CD4-positive, CD25-positive, alpha-beta regulatory T cell (primary cell): ENCODE measurements around the gene F2R. TPM values are rescaled to one million over a fixed set of nuclear protein-coding genes. Genes with fewer than 3 reads are reported as not detected.

ENCODE experiments used
- ATAC-seq, 2 donors: fragments of 150-1000 bp; cut with Tn5 transposase; one replicate each; pipeline ENCODE4 v1.10.0; 2021; ENCODE audit warnings: low read depth in 2 of 2, moderate number of reproducible peaks in 2 of 2, moderate library complexity in 1 of 2
- DNase-seq, 3 donors: peaks; one replicate each; pipeline versions ENCODE4 v3.0.0 to v3.0.0-alpha.2; 2012 to 2022; ENCODE audit warnings: mixed read lengths in 1 of 3
- H3K27ac ChIP-seq: one replicate; pipeline ENCODE4 v1.7.0; 2013; ENCODE audit warnings: mild to moderate bottlenecking, low read length; ENCODE audit not compliant: insufficient read depth, poor library complexity, severe bottlenecking
- H3K27me3 ChIP-seq: one replicate; pipeline ENCODE4 v1.7.0; 2013; ENCODE audit warnings: low read length; ENCODE audit not compliant: control insufficient read depth, insufficient read depth
- H3K36me3 ChIP-seq: one replicate; pipeline ENCODE4 v1.7.0; 2013; ENCODE audit warnings: mild to moderate bottlenecking, low read length, moderate library complexity; ENCODE audit not compliant: control insufficient read depth, insufficient read depth
- H3K4me1 ChIP-seq: 2 replicates; pipeline ENCODE4 v1.7.0; 2013; ENCODE audit warnings: mild to moderate bottlenecking, low read length; ENCODE audit not compliant: insufficient read depth, control insufficient read depth, poor library complexity, severe bottlenecking
- H3K4me3 ChIP-seq: one replicate; pipeline ENCODE4 v1.7.0; 2013; ENCODE audit warnings: low read depth, mild to moderate bottlenecking, low read length, moderate library complexity
- H3K9me3 ChIP-seq, 2 experiments: 1 replicate in 1 of 2; 2 replicates in 1 of 2; pipeline ENCODE4 v1.7.0; 2013; ENCODE audit warnings: low read length in 2 of 2, mild to moderate bottlenecking in 1 of 2, moderate library complexity in 1 of 2; ENCODE audit not compliant: control insufficient read depth in 2 of 2
- H3K27ac Mint-ChIP-seq, 3 donors: one replicate each; pipeline ENCODE4 v1.8.0; 2020 to 2022; ENCODE audit warnings: mild to moderate bottlenecking in 3 of 3, mixed read lengths in 3 of 3, moderate library complexity in 2 of 3
- H3K27me3 Mint-ChIP-seq: one replicate; pipeline ENCODE4 v1.8.0; 2022; ENCODE audit warnings: mild to moderate bottlenecking, mixed read lengths
- H3K36me3 Mint-ChIP-seq: one replicate; pipeline ENCODE4 v1.8.0; 2020; ENCODE audit warnings: mixed read lengths
- H3K4me1 Mint-ChIP-seq, 4 donors: one replicate each; pipeline ENCODE4 v1.8.0; 2020 to 2022; ENCODE audit warnings: mixed read lengths in 4 of 4, mild to moderate bottlenecking in 1 of 4
- H3K4me3 Mint-ChIP-seq, 4 donors: one replicate each; pipeline ENCODE4 v1.8.0; 2020 to 2022; ENCODE audit warnings: mild to moderate bottlenecking in 4 of 4, mixed read lengths in 4 of 4, moderate library complexity in 3 of 4
- H3K9me3 Mint-ChIP-seq, 7 donors: one replicate each; pipeline ENCODE4 v1.8.0; 2020 to 2022; ENCODE audit warnings: mixed read lengths in 7 of 7, mild to moderate bottlenecking in 3 of 7, moderate library complexity in 2 of 7
- polyA plus RNA-seq, 4 donors: library from polyadenylated mRNA; unstranded; fragments of 300-500 nt; fragmentation: Illumina TruSeq; gene quantifications; one replicate each; pipeline ENCODE4 v1.2.3, GENCODE V29; 2021
- total RNA-seq: library from RNA; stranded (reverse); gene quantifications from one replicate; pipeline ENCODE4 v1.2.3, GENCODE V29; 2022

F2R gene
- total RNA-seq (6.8 TPM), polyA plus RNA-seq (1 to 10 TPM; 2.1 to 2.8 (median 2.7) TPM)

DNA sequence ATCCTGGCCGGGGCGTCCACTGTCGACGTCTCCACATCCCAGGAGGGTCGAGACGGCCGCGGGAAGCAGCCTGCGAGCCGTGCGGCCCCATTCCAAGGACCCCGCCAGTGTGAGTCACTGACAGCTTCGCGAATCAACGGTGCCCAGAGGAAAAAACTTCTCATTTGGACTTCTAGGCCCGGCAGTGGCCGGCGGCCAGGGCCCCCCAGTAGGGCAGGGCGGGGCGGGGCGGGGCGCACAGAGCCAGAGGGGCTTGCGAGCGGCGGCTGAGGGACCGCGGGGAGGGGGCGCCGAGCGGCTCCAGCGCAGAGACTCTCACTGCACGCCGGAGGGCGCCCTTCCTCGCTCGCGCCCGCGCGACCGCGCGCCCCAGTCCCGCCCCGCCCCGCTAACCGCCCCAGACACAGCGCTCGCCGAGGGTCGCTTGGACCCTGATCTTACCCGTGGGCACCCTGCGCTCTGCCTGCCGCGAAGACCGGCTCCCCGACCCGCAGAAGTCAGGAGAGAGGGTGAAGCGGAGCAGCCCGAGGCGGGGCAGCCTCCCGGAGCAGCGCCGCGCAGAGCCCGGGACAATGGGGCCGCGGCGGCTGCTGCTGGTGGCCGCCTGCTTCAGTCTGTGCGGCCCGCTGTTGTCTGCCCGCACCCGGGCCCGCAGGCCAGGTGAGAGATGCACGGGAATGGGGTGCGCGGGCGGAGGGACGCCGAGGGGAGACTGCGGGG is at the start of gene F2R:
TSS of gene F2R (plus strand) at position 391 of the 720 bp plus-strand sequence. CDS start at position 573, 182 bp downstream.
- peak within 1 kb of the TSS in 2 of 3 donors; percentile 28 to 68 for H3K27ac Mint-ChIP-seq
- H3K4me1 Mint-ChIP-seq: peaks cover 10 to 41% (median 25%) of the 10 kb centered on the region in 4 donors
- H3K4me3 Mint-ChIP-seq: peak within 1 kb of the TSS; percentile 48 to 94 (median 83)
- peaks cover 58% of the 10 kb centered on the region for H3K27me3 Mint-ChIP-seq
- DNase-seq (peak; percentile 7 to 52 (median 36)), ATAC-seq (peak; percentile 72 to 74)
- H3K27ac ChIP-seq: no peak within 1 kb of the TSS
- no peaks in the 10 kb centered on the region for H3K9me3 ChIP-seq
- H3K36me3 ChIP-seq: no peaks in the 10 kb centered on the region
- H3K36me3 Mint-ChIP-seq: no peaks in the 10 kb centered on the region
- peak within 1 kb of the TSS; percentile 72 for H3K4me3 ChIP-seq
- peaks cover 0 to 3% (median 0%) of the 10 kb centered on the region in 7 donors for H3K9me3 Mint-ChIP-seq
- H3K4me1 ChIP-seq: peaks cover 25% of the 10 kb centered on the region
- H3K27me3 ChIP-seq: peaks cover 13% of the 10 kb centered on the region

DNA sequence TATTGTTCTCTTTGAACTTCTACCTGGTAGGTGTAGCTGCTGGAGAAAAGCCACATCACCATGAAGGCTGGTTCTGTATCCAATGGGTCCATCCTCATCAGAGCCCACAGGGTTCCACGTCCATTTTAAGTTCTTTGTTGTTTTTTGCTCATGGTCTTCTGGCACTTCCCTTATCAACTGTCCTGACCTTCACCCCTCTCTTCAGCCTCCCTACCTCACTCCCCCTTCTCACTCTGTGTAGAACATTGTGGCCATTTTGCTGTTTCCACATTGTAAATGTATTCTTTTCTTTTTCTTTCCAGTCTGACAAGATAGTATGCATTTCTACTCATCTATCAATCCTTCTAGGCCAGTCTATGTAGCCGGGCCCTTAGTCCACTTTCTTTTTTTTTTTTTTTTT is 48.4 kb upstream of the F2R start:
- Mint-ChIP-seq H3K36me3 (peaks cover 74% of the 10 kb centered on the region), H3K4me1 (peaks cover 0 to 4% (median 2%) of the 10 kb centered on the region in 4 donors), H3K4me3 (no peak overlapping the region), H3K27me3 (no peaks in the 10 kb centered on the region), H3K9me3 (peaks cover 0 to 3% (median 0%) of the 10 kb centered on the region in 7 donors), H3K27ac (peak overlapping the region in 1 of 3 donors; percentile 29)
- ATAC-seq: no peak
- H3K9me3 ChIP-seq: no peaks in the 10 kb centered on the region
- H3K4me1 ChIP-seq: no peaks in the 10 kb centered on the region
- no peak overlapping the region for H3K27ac ChIP-seq
- peaks cover 87% of the 10 kb centered on the region for H3K36me3 ChIP-seq
- no peaks in the 10 kb centered on the region for H3K27me3 ChIP-seq
- DNase-seq: no peak
- no peak overlapping the region for H3K4me3 ChIP-seq

DNA sequence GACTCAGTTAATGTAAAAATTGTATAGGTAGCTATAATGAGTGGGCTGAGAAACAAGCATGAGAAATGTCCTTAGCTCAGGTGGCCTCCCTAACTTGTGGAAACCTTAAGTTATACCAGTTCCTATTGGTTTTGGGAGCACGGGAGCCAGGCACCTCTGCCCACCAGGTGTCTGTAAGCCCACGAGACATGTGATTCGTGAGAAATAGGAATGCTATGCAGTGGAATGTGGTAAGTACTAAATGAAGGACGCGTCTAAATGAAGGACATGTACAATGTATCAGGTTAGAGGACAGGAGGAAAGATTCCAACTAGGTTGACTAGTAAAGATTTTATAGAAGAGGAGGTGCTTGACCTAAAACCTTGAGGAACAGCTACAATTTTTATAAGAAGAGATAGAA is 46.7 kb upstream of the F2R start:
- no peaks in the 10 kb centered on the region for H3K27me3 ChIP-seq
- no peak overlapping the region for H3K4me3 Mint-ChIP-seq
- no peaks in the 10 kb centered on the region for H3K9me3 ChIP-seq
- DNase-seq: no peak
- H3K27ac Mint-ChIP-seq: peak overlapping the region in 2 of 3 donors; percentile 1 to 89
- peaks cover 87% of the 10 kb centered on the region for H3K36me3 ChIP-seq
- no peaks in the 10 kb centered on the region for H3K4me1 ChIP-seq
- H3K27me3 Mint-ChIP-seq: no peaks in the 10 kb centered on the region
- no peaks in the 10 kb centered on the region for H3K4me1 Mint-ChIP-seq
- H3K36me3 Mint-ChIP-seq: peaks cover 72% of the 10 kb centered on the region
- no peak for ATAC-seq
- no peak overlapping the region for H3K4me3 ChIP-seq
- peaks cover 0 to 3% (median 0%) of the 10 kb centered on the region in 7 donors for H3K9me3 Mint-ChIP-seq
- H3K27ac ChIP-seq: no peak overlapping the region

DNA sequence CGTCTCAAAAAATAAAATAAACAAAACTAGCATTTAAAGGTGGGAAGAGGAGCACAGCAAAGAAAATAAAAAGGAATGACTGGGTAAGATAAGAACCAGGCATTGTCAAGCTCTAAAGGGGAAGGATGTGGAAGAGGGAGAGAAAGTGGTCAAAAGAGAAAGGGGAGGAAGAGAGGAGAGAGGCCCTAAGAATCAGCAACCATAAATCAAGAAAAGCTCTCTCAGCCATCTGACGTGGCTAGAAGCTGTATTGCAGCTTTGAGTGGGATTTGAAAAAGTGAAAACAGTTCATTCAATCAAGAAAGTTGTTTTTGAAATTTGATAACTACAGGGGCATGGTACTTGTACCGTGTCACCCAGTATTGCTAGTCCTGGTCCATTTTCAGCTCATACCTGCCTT is 45.4 kb upstream of the F2R start:
- no peak overlapping the region for H3K27ac ChIP-seq
- no peaks in the 10 kb centered on the region for H3K27me3 ChIP-seq
- Mint-ChIP-seq H3K4me3 (no peak overlapping the region), H3K27ac (no peak overlapping the region), H3K9me3 (peaks cover 0 to 3% (median 0%) of the 10 kb centered on the region in 7 donors), H3K27me3 (no peaks in the 10 kb centered on the region), H3K4me1 (no peaks in the 10 kb centered on the region), H3K36me3 (peaks cover 72% of the 10 kb centered on the region)
- no peaks in the 10 kb centered on the region for H3K4me1 ChIP-seq
- ATAC-seq (no peak), DNase-seq (no peak)
- H3K4me3 ChIP-seq: no peak overlapping the region
- H3K9me3 ChIP-seq: no peaks in the 10 kb centered on the region
- H3K36me3 ChIP-seq: peaks cover 88% of the 10 kb centered on the region

DNA sequence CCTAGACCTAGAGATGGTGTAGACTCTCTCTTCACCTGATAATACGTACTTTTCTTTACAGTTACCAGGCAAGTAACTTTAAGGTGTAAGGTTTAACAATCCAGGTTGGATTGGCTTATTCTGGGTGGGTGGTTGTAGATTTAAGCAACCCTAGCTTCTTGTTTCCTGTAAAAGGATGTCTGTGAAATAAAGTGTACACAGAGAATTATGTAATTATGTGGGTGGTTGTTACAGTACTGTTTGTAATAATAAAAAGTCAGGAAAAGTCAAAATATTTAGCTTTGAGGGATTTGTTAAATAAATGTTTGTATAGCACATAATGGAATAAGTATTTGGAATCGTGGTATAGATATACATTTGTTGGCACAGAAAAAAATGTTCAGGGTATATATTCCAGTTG is 43.7 kb upstream of the F2R start:
- H3K27me3 ChIP-seq: no peaks in the 10 kb centered on the region
- Mint-ChIP-seq H3K4me3 (no peak overlapping the region), H3K9me3 (peaks cover 0 to 3% (median 0%) of the 10 kb centered on the region in 7 donors), H3K4me1 (peaks cover 0 to 7% (median 1%) of the 10 kb centered on the region in 4 donors), H3K27me3 (no peaks in the 10 kb centered on the region), H3K36me3 (peaks cover 77% of the 10 kb centered on the region), H3K27ac (peak overlapping the region in 1 of 3 donors; percentile 15)
- H3K36me3 ChIP-seq: peaks cover 86% of the 10 kb centered on the region
- ATAC-seq (no peak), DNase-seq (no peak)
- H3K4me3 ChIP-seq: no peak overlapping the region
- no peaks in the 10 kb centered on the region for H3K4me1 ChIP-seq
- H3K9me3 ChIP-seq: no peaks in the 10 kb centered on the region
- no peak overlapping the region for H3K27ac ChIP-seq

DNA sequence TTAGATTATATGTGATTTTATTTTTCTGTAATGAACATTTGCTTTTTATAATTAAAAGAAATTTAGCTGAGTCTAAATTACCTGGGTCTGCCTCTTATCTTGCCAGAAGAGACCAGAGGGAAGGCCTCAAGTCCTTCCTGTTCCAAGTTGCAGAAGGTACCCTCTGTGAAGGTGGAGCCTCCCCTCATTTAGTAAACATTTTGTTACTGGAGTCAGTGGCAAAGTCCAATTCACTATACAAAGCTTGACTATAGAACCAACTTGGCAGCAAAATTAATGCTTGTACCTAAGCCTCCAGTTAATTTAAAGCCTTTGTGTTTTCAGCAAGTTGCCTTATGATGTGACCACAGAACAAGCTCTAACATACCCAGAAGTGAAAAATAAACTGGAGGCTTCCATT is 42.8 kb upstream of the F2R start:
- no peaks in the 10 kb centered on the region for H3K27me3 Mint-ChIP-seq
- Histone ChIP-seq H3K4me1 (no peaks in the 10 kb centered on the region), H3K27ac (no peak overlapping the region), H3K4me3 (no peak overlapping the region), H3K36me3 (peaks cover 85% of the 10 kb centered on the region), H3K27me3 (no peaks in the 10 kb centered on the region), H3K9me3 (no peaks in the 10 kb centered on the region)
- no peak overlapping the region for H3K4me3 Mint-ChIP-seq
- H3K27ac Mint-ChIP-seq: no peak overlapping the region
- ATAC-seq (no peak), DNase-seq (no peak)
- peaks cover 0 to 3% (median 0%) of the 10 kb centered on the region in 7 donors for H3K9me3 Mint-ChIP-seq
- H3K4me1 Mint-ChIP-seq: peaks cover 0 to 7% (median 1%) of the 10 kb centered on the region in 4 donors
- H3K36me3 Mint-ChIP-seq: peaks cover 73% of the 10 kb centered on the region

DNA sequence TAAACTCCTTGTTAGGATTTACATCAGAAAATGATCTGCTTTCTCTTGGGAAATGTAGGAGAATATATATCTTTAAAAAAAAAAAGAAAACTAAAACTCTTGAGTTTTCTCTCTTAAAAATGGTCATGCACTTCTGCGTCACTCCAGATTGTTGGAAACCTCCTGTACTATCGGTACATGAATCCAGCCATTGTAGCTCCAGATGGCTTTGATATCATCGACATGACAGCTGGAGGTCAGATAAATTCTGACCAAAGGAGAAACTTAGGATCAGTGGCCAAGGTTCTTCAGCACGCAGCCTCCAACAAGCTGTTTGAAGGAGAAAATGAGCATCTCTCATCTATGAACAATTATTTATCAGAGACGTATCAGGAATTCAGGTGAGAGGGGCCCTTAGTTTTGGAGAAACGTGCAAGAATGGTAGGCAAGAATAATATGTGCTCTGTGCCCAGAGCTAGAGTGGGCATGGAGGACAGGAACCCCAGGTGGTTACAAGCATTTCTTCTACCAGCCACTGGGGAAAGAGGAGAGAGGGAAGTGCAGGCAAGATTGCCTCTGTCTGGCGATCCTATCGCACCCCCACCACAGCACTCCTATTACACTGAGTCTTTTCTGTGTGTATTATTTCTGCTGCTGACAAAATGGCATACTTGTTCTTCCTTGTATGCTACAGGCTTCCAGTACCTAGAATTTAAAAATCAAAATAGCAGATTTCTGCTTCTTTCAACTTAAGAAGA is 41.4 kb upstream of the F2R start:
- Mint-ChIP-seq H3K27ac (no peak overlapping the region), H3K4me1 (peaks cover 0 to 7% (median 1%) of the 10 kb centered on the region in 4 donors)

More for the DNA sequence above, 41.4 kb upstream of the F2R start:
- no peak overlapping the region for H3K27ac ChIP-seq
- Mint-ChIP-seq H3K4me3 (no peak overlapping the region), H3K27me3 (no peaks in the 10 kb centered on the region), H3K36me3 (peaks cover 75% of the 10 kb centered on the region), H3K9me3 (no peaks in the 10 kb centered on the region)
- no peaks in the 10 kb centered on the region for H3K27me3 ChIP-seq
- H3K4me3 ChIP-seq: no peak overlapping the region
- ATAC-seq (no peak), DNase-seq (no peak)
- H3K9me3 ChIP-seq: no peaks in the 10 kb centered on the region
- no peaks in the 10 kb centered on the region for H3K4me1 ChIP-seq
- peaks cover 88% of the 10 kb centered on the region for H3K36me3 ChIP-seq
